NCI-H2171 (cell line): ENCODE data around the gene BMPR1B.
"Not testable (repeated sequence)": the region's sequence is repeated elsewhere in the genome, so short reads cannot be mapped to it uniquely, and the experiment has no call there.

ENCODE experiments used
- DNase-seq: peaks from one replicate; lab custom pipeline; 2025; lab: John Stamatoyannopoulos, UW

BMPR1B gene

GRCh38 chr4:95038791-95039190 lies 281.0 kb downstream of the BMPR1B start:
- DNase-seq, result no peak

GRCh38 chr4:95044324-95044837 lies 286.6 kb downstream of the BMPR1B start:
- DNase-seq, result no peak

GRCh38 chr4:95045429-95045828 lies 287.7 kb downstream of the BMPR1B start:
- no peak for DNase-seq

GRCh38 chr4:95048296-95048695 lies 290.5 kb downstream of the BMPR1B start:
- DNase-seq, result no peak

GRCh38 chr4:95049551-95050233 lies 291.9 kb downstream of the BMPR1B start:
- DNase-seq, result no peak

GRCh38 chr4:95050980-95051701 lies 293.4 kb downstream of the BMPR1B start:
- DNase-seq, result no peak

GRCh38 chr4:95051702-95052020 lies 293.9 kb downstream of the BMPR1B start:
- no peak for DNase-seq

- no peak for DNase-seq
Observed at GRCh38 chr4:95058991-95059390, 301.2 kb downstream of the BMPR1B start.

GRCh38 chr4:95059663-95060062 lies 301.9 kb downstream of the BMPR1B start:
- DNase-seq, result peak; percentile 3

- no peak for DNase-seq
Observed at GRCh38 chr4:95061220-95061619, 303.5 kb downstream of the BMPR1B start.

- DNase-seq, result not testable (repeated sequence)
Observed at GRCh38 chr4:95061801-95062200, 304.0 kb downstream of the BMPR1B start.

- no peak for DNase-seq
Observed at GRCh38 chr4:95066050-95066449, 308.3 kb downstream of the BMPR1B start.

GRCh38 chr4:95068401-95068800 lies 310.6 kb downstream of the BMPR1B start:
- no peak for DNase-seq

GRCh38 chr4:95068818-95069478 lies 311.2 kb downstream of the BMPR1B start:
- DNase-seq, result no peak

- DNase-seq, result no peak
Observed at GRCh38 chr4:95071851-95072250, 314.1 kb downstream of the BMPR1B start.

- DNase-seq, result no peak
Observed at GRCh38 chr4:95073646-95074045, 315.9 kb downstream of the BMPR1B start.

GRCh38 chr4:95077864-95078263 lies 320.1 kb downstream of the BMPR1B start:
- no peak for DNase-seq

- no peak for DNase-seq
Observed at GRCh38 chr4:95080969-95081368, 323.2 kb downstream of the BMPR1B start.

GRCh38 chr4:95084584-95084983 lies 326.8 kb downstream of the BMPR1B start:
- DNase-seq, result no peak

- DNase-seq, result no peak
Observed at GRCh38 chr4:95085124-95085833, 327.5 kb downstream of the BMPR1B start.

GRCh38 chr4:95086551-95086950 lies 328.8 kb downstream of the BMPR1B start:
- no peak for DNase-seq

GRCh38 chr4:95087657-95088455 lies 330.1 kb downstream of the BMPR1B start:
- DNase-seq, result no peak
